ENCODE data around the gene LOXHD1. TPM values are rescaled to one million over a fixed set of nuclear protein-coding genes. Genes with fewer than 3 reads are reported as not detected.

The LOXHD1 gene
- total and polyA plus RNA-seq, 2 of the 13 experiments (the other 11 are each of a cell fraction or from before 2014, with no cell fraction given) = not detected

DNA sequence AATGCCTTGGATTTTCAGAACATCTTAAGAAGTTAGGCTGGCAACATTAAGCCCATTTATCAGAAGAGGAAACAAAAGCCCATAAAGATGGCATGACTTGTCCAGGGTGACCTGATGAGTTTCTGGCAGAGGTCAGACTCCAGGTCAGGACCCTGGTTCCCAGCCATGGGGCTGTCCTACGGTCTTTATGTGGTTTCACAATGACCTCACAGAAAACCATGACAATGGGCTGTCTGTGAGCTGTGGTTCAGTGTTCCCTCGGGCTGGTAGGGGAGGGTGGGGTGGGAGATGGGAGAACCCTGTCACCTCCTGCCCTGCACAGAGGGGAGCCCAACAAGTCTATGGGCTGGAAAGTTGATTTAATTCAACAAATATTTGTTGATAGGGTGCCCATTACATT lies 101.8 kb downstream of the LOXHD1 start:
- no CpG with 5 or more reads among the region's 2 CpGs for WGBS (ENCODE audit: low lambda C conversion rate)
- ATAC-seq (no peak; the same call in 1 of the 3 replicates), FAIRE-seq (no peak), DNase-seq (ENCODE audit: low spot score) (peak; percentile 9)
- BruUV-seq (replicated peaks) = no TSS peak
- no peak overlapping the region for H2AFZ ChIP-seq (ENCODE audit: low read length)
- no peak overlapping the region for H3K27ac ChIP-seq (ENCODE audit: extremely low read length, insufficient read depth, low read length)
- intact Hi-C loops (cut with micrococcal nuclease; ENCODE audit: unreplicated experiment) = loop anchor here (1.0 kb wide), 1 partner anchor 103 kb away; no protein-coding TSS in a partner anchor
- no peaks in the 10 kb centered on the region for H3K4me1 ChIP-seq (ENCODE audit: insufficient read depth, low read length)
- H4K20me1 ChIP-seq (ENCODE audit: insufficient read depth, low read length) = no peaks in the 10 kb centered on the region
- POLR2A ChIA-PET = no interaction called here
- H3K9ac ChIP-seq (ENCODE audit: insufficient read depth, low read depth, low read length) = no peak overlapping the region
- no peak overlapping the region for H3K4me2 ChIP-seq (ENCODE audit: low read depth, low read length)
- in situ Hi-C loops (cut with HindIII; ENCODE audit: extremely low pct_ligation_motif_present, low pct_unique_long_range_greater_than_20kb) = no loop called here
- no peaks in the 10 kb centered on the region for H3K9me3 ChIP-seq (ENCODE audit: low read length)
- H3K4me3 ChIP-seq (replicated peaks in 1 of 3; ENCODE audit: insufficient read depth in 1 of 3, low read depth in 2 of 3, low read length in 3 of 3) = no peak overlapping the region
- CTCF ChIA-PET (ENCODE audit: low intra/inter-chr PET ratio, low total read pairs) = interaction anchor here (3.0 kb wide), 1 partner anchor 103 kb away, joined by 25 read pairs; no protein-coding TSS in a partner anchor
- no peaks in the 10 kb centered on the region for H3K36me3 ChIP-seq (replicated peaks in 1 of 2; ENCODE audit: control insufficient read depth in 1 of 2, insufficient read depth in 2 of 2, low read length in 2 of 2)
- TF ChIP-seq, protein P1, sequence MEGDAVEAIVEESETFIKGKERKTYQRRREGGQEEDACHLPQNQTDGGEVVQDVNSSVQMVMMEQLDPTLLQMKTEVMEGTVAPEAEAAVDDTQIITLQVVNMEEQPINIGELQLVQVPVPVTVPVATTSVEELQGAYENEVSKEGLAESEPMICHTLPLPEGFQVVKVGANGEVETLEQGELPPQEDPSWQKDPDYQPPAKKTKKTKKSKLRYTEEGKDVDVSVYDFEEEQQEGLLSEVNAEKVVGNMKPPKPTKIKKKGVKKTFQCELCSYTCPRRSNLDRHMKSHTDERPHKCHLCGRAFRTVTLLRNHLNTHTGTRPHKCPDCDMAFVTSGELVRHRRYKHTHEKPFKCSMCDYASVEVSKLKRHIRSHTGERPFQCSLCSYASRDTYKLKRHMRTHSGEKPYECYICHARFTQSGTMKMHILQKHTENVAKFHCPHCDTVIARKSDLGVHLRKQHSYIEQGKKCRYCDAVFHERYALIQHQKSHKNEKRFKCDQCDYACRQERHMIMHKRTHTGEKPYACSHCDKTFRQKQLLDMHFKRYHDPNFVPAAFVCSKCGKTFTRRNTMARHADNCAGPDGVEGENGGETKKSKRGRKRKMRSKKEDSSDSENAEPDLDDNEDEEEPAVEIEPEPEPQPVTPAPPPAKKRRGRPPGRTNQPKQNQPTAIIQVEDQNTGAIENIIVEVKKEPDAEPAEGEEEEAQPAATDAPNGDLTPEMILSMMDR (CRISPR knock-in tag; IDR thresholded peaks at IDR 0.05) = no peak
- TF ChIP-seq ZNF317 (CRISPR knock-in tag; IDR thresholded peaks at IDR 0.05) (no peak), ZNF7 (CRISPR knock-in tag; IDR thresholded peaks at IDR 0.05) (no peak), KLF15 (CRISPR knock-in tag; IDR thresholded peaks at IDR 0.05; ENCODE audit: borderline replicate concordance) (no peak), RBM22 (optimal IDR thresholded peaks at IDR 0.05; ENCODE audit: low read length) (no peak), POLR2G (IDR thresholded peaks at IDR 0.05; ENCODE audit: low read depth, low read length) (no peak), MXD4 (CRISPR knock-in tag; IDR thresholded peaks at IDR 0.05) (no peak), CBX2 (IDR thresholded peaks at IDR 0.05; ENCODE audit: low read depth, low read length) (no peak), CBX2 (CRISPR knock-in tag; IDR thresholded peaks at IDR 0.05; ENCODE audit: low read depth) (no peak), HNF4G (IDR thresholded peaks at IDR 0.05; ENCODE audit: borderline replicate concordance, low read depth, low read length) (no peak), HNF4G (CRISPR knock-in tag; IDR thresholded peaks at IDR 0.05; ENCODE audit: borderline replicate concordance, low read depth) (no peak)
- TF ChIP-seq, protein P2, sequence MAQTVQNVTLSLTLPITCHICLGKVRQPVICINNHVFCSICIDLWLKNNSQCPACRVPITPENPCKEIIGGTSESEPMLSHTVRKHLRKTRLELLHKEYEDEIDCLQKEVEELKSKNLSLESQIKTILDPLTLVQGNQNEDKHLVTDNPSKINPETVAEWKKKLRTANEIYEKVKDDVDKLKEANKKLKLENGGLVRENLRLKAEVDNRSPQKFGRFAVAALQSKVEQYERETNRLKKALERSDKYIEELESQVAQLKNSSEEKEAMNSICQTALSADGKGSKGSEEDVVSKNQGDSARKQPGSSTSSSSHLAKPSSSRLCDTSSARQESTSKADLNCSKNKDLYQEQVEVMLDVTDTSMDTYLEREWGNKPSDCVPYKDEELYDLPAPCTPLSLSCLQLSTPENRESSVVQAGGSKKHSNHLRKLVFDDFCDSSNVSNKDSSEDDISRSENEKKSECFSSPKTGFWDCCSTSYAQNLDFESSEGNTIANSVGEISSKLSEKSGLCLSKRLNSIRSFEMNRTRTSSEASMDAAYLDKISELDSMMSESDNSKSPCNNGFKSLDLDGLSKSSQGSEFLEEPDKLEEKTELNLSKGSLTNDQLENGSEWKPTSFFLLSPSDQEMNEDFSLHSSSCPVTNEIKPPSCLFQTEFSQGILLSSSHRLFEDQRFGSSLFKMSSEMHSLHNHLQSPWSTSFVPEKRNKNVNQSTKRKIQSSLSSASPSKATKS (CRISPR knock-in tag; IDR thresholded peaks at IDR 0.05) = no peak
- H3K79me2 ChIP-seq (ENCODE audit: insufficient read depth, low read length) = no peaks in the 10 kb centered on the region
- peaks cover 2 to 3% of the 10 kb centered on the region in 2 experiments; a peak in 3 of 5 replicates for H3K27me3 ChIP-seq (ENCODE audit: control insufficient read depth in 1 of 2, insufficient read depth in 2 of 2, low read length in 2 of 2)
